SK-N-MC (cell line): Measurements from ENCODE around the gene SMCP.

Experiments
- EZH2 ChIP-seq: fragments of 200-600 bp; sonication (generic); IDR thresholded peaks from one replicate; pipeline ENCODE4 v1.6.1; 2017; ENCODE audit warnings: antibody characterized with exemption
- FOXP2 ChIP-seq: optimal IDR thresholded peaks from 2 replicates; pipeline ENCODE3; 2011; ENCODE audit warnings: mild to moderate bottlenecking, moderate library complexity; ENCODE audit not compliant: insufficient read depth; ENCODE audit errors: extremely low read length, control extremely low read depth
- POLR2AphosphoS5 ChIP-seq: IDR thresholded peaks from 2 replicates; pipeline ENCODE4 v1.6.1; 2012; ENCODE audit warnings: mild to moderate bottlenecking, low read depth, low read length, borderline replicate concordance

- TF ChIP-seq EZH2 (no peak), POLR2AphosphoS5 (no peak), FOXP2 (no peak)
Measured at GRCh38 chr1:152876827-152877226, 1.3 kb upstream of the SMCP start.
